Measurements from ENCODE around the gene OPN4. TPM values are rescaled to one million over a fixed set of nuclear protein-coding genes. Genes with fewer than 3 reads are reported as not detected.

The OPN4 gene
- total and polyA plus RNA-seq, 2 donors (not counting 3 experiments of a cell fraction or from before 2014, with no cell fraction given) = not detected

DNA sequence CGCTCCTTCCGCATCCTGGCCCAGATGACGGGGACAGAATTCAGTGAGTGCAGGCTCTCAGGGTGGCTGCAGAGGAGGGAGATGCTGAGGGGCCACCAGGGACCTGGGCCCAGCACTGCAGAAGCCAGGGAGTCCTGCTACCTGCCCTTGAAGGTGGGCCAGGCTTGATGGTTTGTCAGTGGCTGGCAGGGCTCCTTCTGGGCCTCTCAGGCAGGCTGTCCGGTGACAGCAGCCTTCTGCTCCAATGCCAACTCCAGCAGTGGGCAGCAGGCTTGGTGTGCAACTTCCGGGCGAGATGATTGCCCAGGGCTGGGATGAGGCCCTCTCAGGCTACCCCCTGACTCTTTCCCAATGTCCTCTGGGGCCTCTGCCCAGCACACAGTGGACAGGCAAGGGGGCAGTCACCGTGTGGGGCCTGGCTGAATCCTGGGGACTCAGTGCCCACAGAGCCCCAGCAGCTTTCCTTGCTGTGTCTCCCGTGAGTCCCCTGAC is 37.7 kb downstream of the OPN4 start:
- Histone ChIP-seq H3K9me1 (replicated peaks; ENCODE audit: control insufficient read depth, extremely low read depth, insufficient read depth, low read length) (no peaks in the 10 kb centered on the region), H3K4me2 (ENCODE audit: insufficient read depth, low read length) (no peak overlapping the region), H3K4me1 (ENCODE audit: control insufficient read depth, extremely low read depth, insufficient read depth, low read length) (no peaks in the 10 kb centered on the region), H4K20me1 (replicated peaks; ENCODE audit: control insufficient read depth, extremely low read depth, insufficient read depth, low read length) (no peaks in the 10 kb centered on the region), H2AFZ (ENCODE audit: low read depth, low read length) (no peak overlapping the region), H3K27ac (ENCODE audit: insufficient read depth, low read depth, low read length) (no peak overlapping the region), H3K36me3 (ENCODE audit: control insufficient read depth in 2 of 2, extremely low read depth in 1 of 2, insufficient read depth in 2 of 2, low read length in 2 of 2) (no peaks in the 10 kb centered on the region), H3K9ac (replicated peaks; ENCODE audit: extremely low read depth, insufficient read depth, low read length) (no peak overlapping the region), H3K9me3 (replicated peaks; ENCODE audit: control insufficient read depth, insufficient read depth, low read length) (no peaks in the 10 kb centered on the region), H3K79me2 (ENCODE audit: control insufficient read depth, insufficient read depth, low read length) (no peaks in the 10 kb centered on the region), H3K4me3 (replicated peaks in 1 of 3; ENCODE audit: insufficient read depth in 1 of 3, low read depth in 1 of 3, low read length in 3 of 3) (no peak overlapping the region), H3K27me3 (ENCODE audit: control insufficient read depth in 2 of 2, insufficient read depth in 2 of 2, low read length in 2 of 2) (peaks cover 54 to 59% of the 10 kb centered on the region in 2 experiments)
- FAIRE-seq (no peak), DNase-seq (ENCODE audit: low read depth, low spot score) (no peak)
- TF ChIP-seq MYC (IDR thresholded peaks at IDR 0.05; ENCODE audit: low read depth, low read length) (no peak), POLR2A (IDR thresholded peaks at IDR 0.05; ENCODE audit: low read depth, low read length) (no peak), JUN (IDR thresholded peaks at IDR 0.05; ENCODE audit: borderline replicate concordance, insufficient read depth, insufficient read length, low read depth) (no peak), GATA2 (IDR thresholded peaks at IDR 0.05; ENCODE audit: insufficient read depth, insufficient read length, low read depth, low read length) (no peak), FOS (IDR thresholded peaks at IDR 0.05; ENCODE audit: borderline replicate concordance, insufficient read depth, low read length) (no peak), EZH2 (IDR thresholded peaks at IDR 0.05; ENCODE audit: borderline replicate concordance, low read depth, low read length, severe bottlenecking) (no peak), MAX (IDR thresholded peaks at IDR 0.05; ENCODE audit: insufficient read depth, insufficient read length) (no peak), CTCF (IDR thresholded peaks at IDR 0.05; ENCODE audit: extremely low read depth in 1 of 2, insufficient read depth in 1 of 2, low read depth in 1 of 2, low read length in 2 of 2) (no peak), POLR2AphosphoS5 (IDR thresholded peaks at IDR 0.05; ENCODE audit: insufficient read depth, low read depth, low read length) (no peak)
- ChIA-PET POLR2A (no interaction called here), CTCF (interaction anchor here (1.6 to 4.6 kb wide), 4 partner anchors 201 to 268 kb away, joined by 3 to 129 read pairs (median 15); no protein-coding TSS in a partner anchor)
- intact Hi-C loops (cut with micrococcal nuclease) (no loop called here), dilution Hi-C loops (cut with MboI; ENCODE audit: extremely low pct_ligation_motif_present, low sequenced_read_pairs) (no loop called here)
- no TSS peak for BruUV-seq (replicated peaks)

All from endothelial cell of umbilical vein (primary cell).